Measurements from ENCODE around the gene TRPM2. TPM values are rescaled to one million over a fixed set of nuclear protein-coding genes. Genes with fewer than 3 reads are reported as not detected.

Gene TRPM2
- total and polyA plus RNA-seq, 2 donors (not counting 3 experiments of a cell fraction or from before 2014, with no cell fraction given), result not detected

DNA sequence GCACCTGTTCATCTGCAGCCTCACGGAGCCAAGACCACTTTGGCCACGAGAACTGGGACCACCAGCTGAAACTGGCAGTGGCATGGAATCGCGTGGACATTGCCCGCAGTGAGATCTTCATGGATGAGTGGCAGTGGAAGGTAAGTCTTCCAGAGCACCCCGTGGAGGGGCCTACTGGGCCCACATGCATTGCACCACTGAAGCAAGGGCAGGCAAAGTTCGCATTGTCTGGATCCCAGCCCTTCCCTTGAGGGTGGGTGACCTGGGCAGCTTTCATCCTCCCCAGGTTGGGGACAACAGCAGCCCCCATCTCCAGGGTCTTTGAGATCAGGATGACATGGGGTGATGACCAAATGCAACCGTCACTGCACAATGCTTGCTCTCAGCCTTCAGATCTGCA is 37.5 kb downstream of the TRPM2 start:
- no peak for TF ChIP-seq POLR2AphosphoS5 (IDR thresholded peaks at IDR 0.05; ENCODE audit: insufficient read depth, low read depth, low read length)
- TF ChIP-seq, protein P1, sequence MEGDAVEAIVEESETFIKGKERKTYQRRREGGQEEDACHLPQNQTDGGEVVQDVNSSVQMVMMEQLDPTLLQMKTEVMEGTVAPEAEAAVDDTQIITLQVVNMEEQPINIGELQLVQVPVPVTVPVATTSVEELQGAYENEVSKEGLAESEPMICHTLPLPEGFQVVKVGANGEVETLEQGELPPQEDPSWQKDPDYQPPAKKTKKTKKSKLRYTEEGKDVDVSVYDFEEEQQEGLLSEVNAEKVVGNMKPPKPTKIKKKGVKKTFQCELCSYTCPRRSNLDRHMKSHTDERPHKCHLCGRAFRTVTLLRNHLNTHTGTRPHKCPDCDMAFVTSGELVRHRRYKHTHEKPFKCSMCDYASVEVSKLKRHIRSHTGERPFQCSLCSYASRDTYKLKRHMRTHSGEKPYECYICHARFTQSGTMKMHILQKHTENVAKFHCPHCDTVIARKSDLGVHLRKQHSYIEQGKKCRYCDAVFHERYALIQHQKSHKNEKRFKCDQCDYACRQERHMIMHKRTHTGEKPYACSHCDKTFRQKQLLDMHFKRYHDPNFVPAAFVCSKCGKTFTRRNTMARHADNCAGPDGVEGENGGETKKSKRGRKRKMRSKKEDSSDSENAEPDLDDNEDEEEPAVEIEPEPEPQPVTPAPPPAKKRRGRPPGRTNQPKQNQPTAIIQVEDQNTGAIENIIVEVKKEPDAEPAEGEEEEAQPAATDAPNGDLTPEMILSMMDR (IDR thresholded peaks at IDR 0.05; ENCODE audit: extremely low read depth in 1 of 2, insufficient read depth in 1 of 2, low read depth in 1 of 2, low read length in 2 of 2), result no peak
- Histone ChIP-seq H2AFZ (ENCODE audit: low read depth, low read length) (no peak overlapping the region), H3K27me3 (ENCODE audit: control insufficient read depth in 2 of 2, insufficient read depth in 2 of 2, low read length in 2 of 2) (no peaks in the 10 kb centered on the region), H3K36me3 (ENCODE audit: control insufficient read depth in 2 of 2, extremely low read depth in 1 of 2, insufficient read depth in 2 of 2, low read length in 2 of 2) (no peaks in the 10 kb centered on the region), H3K9ac (replicated peaks; ENCODE audit: extremely low read depth, insufficient read depth, low read length) (no peak overlapping the region), H3K9me3 (replicated peaks; ENCODE audit: control insufficient read depth, insufficient read depth, low read length) (no peaks in the 10 kb centered on the region), H3K9me1 (replicated peaks; ENCODE audit: control insufficient read depth, extremely low read depth, insufficient read depth, low read length) (no peaks in the 10 kb centered on the region), H3K4me3 (replicated peaks in 1 of 3; ENCODE audit: insufficient read depth in 1 of 3, low read depth in 1 of 3, low read length in 3 of 3) (no peak overlapping the region), H3K79me2 (ENCODE audit: control insufficient read depth, insufficient read depth, low read length) (no peaks in the 10 kb centered on the region), H3K27ac (ENCODE audit: insufficient read depth, low read depth, low read length) (no peak overlapping the region), H4K20me1 (replicated peaks; ENCODE audit: control insufficient read depth, extremely low read depth, insufficient read depth, low read length) (no peaks in the 10 kb centered on the region), H3K4me1 (ENCODE audit: control insufficient read depth, extremely low read depth, insufficient read depth, low read length) (no peaks in the 10 kb centered on the region), H3K4me2 (ENCODE audit: insufficient read depth, low read length) (no peak overlapping the region)
- intact Hi-C loops (cut with micrococcal nuclease) (no loop called here), dilution Hi-C loops (cut with MboI; ENCODE audit: extremely low pct_ligation_motif_present, low sequenced_read_pairs) (no loop called here)
- ChIA-PET CTCF (no interaction called here), POLR2A (no interaction called here)
- FAIRE-seq, result no peak
- BruUV-seq (replicated peaks), result no TSS peak
- no peak for DNase-seq (ENCODE audit: low read depth, low spot score)

DNA sequence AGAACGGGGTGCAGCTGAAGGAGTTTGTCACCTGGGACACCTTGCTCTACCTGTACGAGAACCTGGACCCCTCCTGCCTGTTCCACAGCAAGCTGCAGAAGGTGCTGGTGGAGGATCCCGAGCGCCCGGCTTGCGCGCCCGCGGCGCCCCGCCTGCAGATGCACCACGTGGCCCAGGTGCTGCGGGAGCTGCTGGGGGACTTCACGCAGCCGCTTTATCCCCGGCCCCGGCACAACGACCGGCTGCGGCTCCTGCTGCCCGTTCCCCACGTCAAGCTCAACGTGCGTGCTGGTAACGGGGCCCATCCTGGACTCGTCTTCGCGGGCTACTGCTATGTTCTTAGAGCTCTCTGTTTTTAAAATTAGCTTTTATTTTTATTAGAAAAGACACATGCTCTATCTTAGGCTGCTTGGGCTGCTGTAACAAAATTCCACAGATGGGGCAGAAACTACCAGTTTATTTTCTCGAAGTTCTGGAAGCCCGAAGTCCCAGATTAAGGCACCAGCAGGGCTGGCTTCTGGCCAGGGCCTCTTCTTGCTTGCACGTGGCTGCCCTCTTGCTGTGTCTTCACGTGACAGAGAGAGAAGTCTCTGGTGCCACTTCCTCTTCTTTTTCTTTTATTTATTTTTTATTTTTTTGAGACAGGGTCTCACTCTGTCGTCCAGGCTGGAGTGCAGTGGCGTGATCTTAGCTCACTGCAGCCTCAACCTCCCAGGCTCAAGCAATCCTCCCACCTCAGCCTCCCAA is 38.1 kb downstream of the TRPM2 start:
- ChIA-PET POLR2A (no interaction called here), CTCF (no interaction called here)
- TF ChIP-seq MYC (IDR thresholded peaks at IDR 0.05; ENCODE audit: low read depth, low read length) (no peak), POLR2A (IDR thresholded peaks at IDR 0.05; ENCODE audit: low read depth, low read length) (no peak), JUN (IDR thresholded peaks at IDR 0.05; ENCODE audit: borderline replicate concordance, insufficient read depth, insufficient read length, low read depth) (no peak), EZH2 (IDR thresholded peaks at IDR 0.05; ENCODE audit: borderline replicate concordance, low read depth, low read length, severe bottlenecking) (no peak), POLR2AphosphoS5 (IDR thresholded peaks at IDR 0.05; ENCODE audit: insufficient read depth, low read depth, low read length) (no peak)
- TF ChIP-seq, protein P2, sequence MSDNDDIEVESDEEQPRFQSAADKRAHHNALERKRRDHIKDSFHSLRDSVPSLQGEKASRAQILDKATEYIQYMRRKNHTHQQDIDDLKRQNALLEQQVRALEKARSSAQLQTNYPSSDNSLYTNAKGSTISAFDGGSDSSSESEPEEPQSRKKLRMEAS (IDR thresholded peaks at IDR 0.05; ENCODE audit: insufficient read depth, insufficient read length), result no peak
- Histone ChIP-seq H3K9me3 (replicated peaks; ENCODE audit: control insufficient read depth, insufficient read depth, low read length) (no peaks in the 10 kb centered on the region), H3K79me2 (ENCODE audit: control insufficient read depth, insufficient read depth, low read length) (no peaks in the 10 kb centered on the region), H3K4me3 (replicated peaks in 1 of 3; ENCODE audit: insufficient read depth in 1 of 3, low read depth in 1 of 3, low read length in 3 of 3) (no peak overlapping the region), H3K9ac (replicated peaks; ENCODE audit: extremely low read depth, insufficient read depth, low read length) (no peak overlapping the region), H3K9me1 (replicated peaks; ENCODE audit: control insufficient read depth, extremely low read depth, insufficient read depth, low read length) (no peaks in the 10 kb centered on the region), H3K27ac (ENCODE audit: insufficient read depth, low read depth, low read length) (no peak overlapping the region), H3K4me2 (ENCODE audit: insufficient read depth, low read length) (no peak overlapping the region), H2AFZ (ENCODE audit: low read depth, low read length) (no peak overlapping the region), H4K20me1 (replicated peaks; ENCODE audit: control insufficient read depth, extremely low read depth, insufficient read depth, low read length) (no peaks in the 10 kb centered on the region), H3K36me3 (ENCODE audit: control insufficient read depth in 2 of 2, extremely low read depth in 1 of 2, insufficient read depth in 2 of 2, low read length in 2 of 2) (no peaks in the 10 kb centered on the region), H3K27me3 (ENCODE audit: control insufficient read depth in 2 of 2, insufficient read depth in 2 of 2, low read length in 2 of 2) (no peaks in the 10 kb centered on the region), H3K4me1 (ENCODE audit: control insufficient read depth, extremely low read depth, insufficient read depth, low read length) (no peaks in the 10 kb centered on the region)
- FAIRE-seq, result no peak
- intact Hi-C loops (cut with micrococcal nuclease) (no loop called here), dilution Hi-C loops (cut with MboI; ENCODE audit: extremely low pct_ligation_motif_present, low sequenced_read_pairs) (no loop called here)
- DNase-seq (ENCODE audit: low read depth, low spot score), result no peak
- BruUV-seq (replicated peaks), result no TSS peak

Measured in endothelial cell of umbilical vein (primary cell).